GM12872 (cell line): Measurements from ENCODE around the gene AGPAT3.

Source experiments
- TF ChIP-seq, protein P1 (sequence below): IDR thresholded peaks from 3 replicates; pipeline ENCODE4 v1.5.1; 2011; ENCODE audit warnings: low read depth, mild to moderate bottlenecking, low read length, moderate library complexity; ENCODE audit not compliant: insufficient read depth

Gene AGPAT3

DNA sequence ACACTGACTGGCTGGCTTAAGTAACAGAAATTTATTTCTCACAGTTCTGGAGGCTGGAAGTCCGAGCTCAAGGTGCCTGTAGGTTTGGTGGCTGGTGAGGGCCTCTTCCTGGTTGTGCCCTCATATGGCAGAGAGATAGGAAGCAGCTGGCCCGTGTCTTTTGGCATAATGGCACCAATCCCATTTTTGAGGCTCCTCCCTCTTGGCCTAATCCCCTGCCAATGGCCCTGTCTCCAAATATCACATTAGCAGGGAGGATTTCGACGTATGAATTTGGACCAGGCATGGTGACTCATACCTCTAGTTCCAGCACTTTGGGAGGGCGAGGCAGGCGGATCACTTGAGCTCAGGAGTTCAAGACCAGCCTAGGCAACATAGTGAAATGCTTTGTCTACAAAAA lies 37.4 kb downstream of the AGPAT3 start:
- TF ChIP-seq, protein P1, sequence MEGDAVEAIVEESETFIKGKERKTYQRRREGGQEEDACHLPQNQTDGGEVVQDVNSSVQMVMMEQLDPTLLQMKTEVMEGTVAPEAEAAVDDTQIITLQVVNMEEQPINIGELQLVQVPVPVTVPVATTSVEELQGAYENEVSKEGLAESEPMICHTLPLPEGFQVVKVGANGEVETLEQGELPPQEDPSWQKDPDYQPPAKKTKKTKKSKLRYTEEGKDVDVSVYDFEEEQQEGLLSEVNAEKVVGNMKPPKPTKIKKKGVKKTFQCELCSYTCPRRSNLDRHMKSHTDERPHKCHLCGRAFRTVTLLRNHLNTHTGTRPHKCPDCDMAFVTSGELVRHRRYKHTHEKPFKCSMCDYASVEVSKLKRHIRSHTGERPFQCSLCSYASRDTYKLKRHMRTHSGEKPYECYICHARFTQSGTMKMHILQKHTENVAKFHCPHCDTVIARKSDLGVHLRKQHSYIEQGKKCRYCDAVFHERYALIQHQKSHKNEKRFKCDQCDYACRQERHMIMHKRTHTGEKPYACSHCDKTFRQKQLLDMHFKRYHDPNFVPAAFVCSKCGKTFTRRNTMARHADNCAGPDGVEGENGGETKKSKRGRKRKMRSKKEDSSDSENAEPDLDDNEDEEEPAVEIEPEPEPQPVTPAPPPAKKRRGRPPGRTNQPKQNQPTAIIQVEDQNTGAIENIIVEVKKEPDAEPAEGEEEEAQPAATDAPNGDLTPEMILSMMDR: no peak

DNA sequence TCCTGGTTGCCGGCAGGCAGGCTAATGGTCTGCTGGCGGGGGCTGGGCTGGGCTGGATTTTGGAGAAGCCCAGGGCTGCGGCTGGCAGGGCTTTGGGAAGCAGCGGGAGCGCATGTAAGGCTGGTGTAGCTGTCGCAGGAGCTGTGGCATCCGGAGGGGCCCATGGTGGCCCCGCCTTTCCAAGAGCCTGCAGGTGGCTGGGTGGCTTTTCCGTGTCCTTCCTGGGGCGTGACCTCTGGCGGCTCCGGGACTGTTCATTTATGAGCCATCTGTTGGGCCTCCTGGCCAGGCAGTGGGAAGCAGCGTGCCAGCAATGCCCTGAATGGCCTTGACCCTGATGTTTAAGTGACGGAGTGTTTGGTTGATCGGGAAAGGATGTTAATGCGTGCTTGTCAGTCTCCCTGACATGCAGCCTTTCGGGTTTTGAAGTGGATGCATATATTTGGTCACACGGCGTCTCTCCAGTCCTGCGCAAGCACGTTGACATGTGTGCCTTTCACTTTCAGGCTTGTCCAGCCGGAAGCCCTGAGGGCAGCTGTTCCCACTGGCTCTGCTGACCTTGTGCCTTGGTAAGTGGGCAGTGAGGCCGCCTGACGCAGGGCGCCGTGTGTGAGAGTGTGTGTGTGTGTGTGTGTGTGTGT lies 38.5 kb downstream of the AGPAT3 start:
- TF ChIP-seq, protein P1: no peak

DNA sequence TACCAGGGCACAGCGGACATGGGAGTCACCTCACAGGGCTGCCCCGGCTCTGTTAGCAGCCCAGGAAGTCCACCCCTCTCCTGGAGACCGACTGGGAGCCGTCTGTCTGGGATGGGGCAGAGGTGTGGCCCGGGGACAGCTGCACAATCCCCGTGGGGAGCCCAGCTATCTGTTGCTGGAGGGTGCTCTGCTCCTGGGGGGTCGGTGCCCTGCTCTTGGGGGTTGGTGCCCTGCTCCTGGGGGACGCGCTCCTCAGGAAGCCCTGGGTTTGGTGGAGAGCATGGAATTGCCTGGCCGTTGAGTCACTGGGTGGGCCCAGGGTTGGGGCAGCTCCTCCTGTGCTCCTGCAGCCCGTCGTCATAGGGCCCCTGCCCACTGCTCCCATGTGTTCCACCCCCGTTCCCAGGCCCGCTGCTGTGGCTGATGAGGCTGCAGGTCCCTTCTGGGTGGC lies 39.3 kb downstream of the AGPAT3 start:
- TF ChIP-seq, protein P1: no peak

DNA sequence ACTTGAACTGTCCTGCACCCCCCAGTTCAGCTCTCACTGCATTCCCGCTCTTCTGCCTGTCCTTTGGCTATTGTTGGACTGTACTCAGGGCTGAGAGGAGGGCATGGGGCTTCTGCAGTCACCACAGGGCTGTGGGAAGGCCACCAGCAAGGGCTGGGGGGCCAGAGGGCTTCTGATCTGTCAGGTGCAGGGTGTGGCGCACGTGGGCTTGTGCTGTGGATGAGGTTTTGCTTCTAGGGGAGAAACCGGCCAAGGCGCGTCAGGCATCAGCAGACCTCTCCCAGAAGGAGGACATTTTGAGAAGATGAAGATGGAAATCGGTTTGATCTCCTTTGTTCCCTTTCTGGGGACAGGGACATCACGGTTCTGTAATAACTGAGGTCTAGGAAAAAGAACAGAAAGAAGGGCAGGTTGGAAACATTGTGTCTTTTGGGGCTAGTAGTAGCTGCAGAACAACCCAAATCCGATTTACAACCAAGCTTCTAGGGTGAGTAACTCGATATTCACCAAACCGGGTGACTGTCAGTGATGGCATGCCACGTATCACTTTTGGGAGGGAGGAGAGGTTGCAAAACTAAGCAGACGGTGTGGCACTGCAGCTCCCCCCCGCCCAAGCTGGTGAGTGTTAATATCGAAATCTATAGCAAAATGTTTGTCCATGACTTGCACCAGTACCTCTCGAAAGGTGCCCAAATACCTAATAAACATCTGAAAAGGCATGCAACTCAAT lies 40.9 kb downstream of the AGPAT3 start:
- TF ChIP-seq, protein P1: no peak

DNA sequence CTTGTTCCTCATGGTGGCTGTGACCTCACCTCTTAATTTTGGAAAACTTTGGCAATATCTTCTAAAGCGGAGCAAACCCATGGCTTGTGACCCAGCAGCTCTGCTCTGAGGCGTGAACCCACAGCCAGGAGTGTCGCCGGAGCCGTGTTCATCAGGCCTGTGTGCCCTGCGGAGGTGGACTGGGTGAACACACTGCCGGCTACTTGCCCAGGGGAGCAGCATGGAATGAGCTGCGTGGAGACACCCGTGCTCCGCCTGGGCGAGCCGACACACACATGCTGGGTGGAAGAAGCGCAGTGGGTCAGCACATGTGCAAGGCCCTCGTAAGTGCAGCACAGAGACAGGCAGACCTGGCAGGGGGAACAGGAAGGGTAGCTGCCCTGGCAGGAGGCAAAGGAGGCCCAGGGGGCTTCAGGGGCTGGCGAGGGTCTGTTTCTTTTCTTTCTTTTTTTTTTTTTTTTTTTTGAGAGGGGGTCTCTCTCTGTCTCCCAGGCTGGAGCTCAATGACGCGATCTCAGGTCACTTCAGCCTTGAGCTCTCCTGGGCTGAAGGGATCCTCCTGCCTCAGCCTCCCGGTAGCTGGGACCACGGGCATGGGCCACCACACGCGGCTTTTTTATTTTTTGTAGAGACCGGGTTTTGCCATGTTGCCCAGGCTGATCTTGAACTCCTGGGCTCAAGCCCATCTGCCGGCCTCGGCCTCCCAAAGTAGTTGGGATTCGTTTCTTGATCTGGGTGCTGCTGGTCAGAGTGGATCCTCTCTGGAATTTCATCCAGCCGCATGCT lies 41.8 kb downstream of the AGPAT3 start:
- TF ChIP-seq, protein P1: no peak

DNA sequence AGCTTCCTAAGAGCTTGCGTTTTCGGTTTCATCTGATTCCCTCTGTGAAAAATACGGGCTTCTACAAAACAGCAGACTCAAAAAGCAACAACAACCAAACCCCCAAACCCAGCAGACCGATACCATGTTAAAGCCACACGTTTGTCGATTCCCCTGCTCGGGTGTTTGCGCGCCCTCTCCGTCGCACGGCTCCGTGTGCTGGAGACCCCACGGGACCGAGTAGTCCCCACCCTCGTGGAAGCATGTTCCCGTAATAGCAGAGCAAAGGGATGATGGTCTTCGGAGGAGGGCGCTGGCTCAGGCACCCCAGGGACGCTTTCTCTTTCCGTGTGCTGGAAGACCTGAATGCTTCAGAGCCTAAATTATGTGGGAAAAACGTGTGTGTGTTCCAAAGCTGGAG lies 42.7 kb downstream of the AGPAT3 start:
- TF ChIP-seq, protein P1: no peak

DNA sequence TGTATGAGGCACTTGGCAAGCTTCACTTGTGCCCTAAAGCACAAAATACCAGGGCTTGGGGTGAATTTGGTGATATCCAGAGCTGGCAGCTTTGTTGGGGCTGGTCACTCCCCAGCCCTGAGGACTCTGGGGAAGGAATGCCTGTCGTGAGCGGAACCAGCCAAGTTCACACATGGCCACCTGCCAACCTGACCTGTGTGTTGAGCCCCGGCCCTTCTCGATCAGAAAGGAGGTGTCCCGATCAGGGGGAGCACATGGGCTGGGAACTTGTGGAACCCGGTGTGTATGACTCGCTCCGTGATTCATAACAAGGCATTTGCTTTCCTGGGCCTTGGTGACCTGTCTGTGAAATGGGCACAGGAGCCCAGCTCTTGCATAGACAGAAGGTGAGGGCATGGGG lies 43.1 kb downstream of the AGPAT3 start:
- TF ChIP-seq, protein P1: no peak
